GM10266 (cell line): ENCODE data around the gene GIMAP2.

Experiments used
- DNase-seq: peaks from one replicate; pipeline ENCODE4 v3.0.0; 2012; ENCODE audit errors: extremely low spot score
- TF ChIP-seq, protein P1 (sequence below): IDR thresholded peaks from 2 replicates; pipeline ENCODE4 v1.5.1; 2012; ENCODE audit warnings: mild to moderate bottlenecking, low read depth; ENCODE audit not compliant: control insufficient read depth, insufficient read depth; ENCODE audit errors: missing control alignments

GIMAP2 gene

GRCh38 chr7:150716939-150717338, 31.4 kb downstream of the GIMAP2 start:
- peak; percentile 9 for DNase-seq
- TF ChIP-seq, protein P1, sequence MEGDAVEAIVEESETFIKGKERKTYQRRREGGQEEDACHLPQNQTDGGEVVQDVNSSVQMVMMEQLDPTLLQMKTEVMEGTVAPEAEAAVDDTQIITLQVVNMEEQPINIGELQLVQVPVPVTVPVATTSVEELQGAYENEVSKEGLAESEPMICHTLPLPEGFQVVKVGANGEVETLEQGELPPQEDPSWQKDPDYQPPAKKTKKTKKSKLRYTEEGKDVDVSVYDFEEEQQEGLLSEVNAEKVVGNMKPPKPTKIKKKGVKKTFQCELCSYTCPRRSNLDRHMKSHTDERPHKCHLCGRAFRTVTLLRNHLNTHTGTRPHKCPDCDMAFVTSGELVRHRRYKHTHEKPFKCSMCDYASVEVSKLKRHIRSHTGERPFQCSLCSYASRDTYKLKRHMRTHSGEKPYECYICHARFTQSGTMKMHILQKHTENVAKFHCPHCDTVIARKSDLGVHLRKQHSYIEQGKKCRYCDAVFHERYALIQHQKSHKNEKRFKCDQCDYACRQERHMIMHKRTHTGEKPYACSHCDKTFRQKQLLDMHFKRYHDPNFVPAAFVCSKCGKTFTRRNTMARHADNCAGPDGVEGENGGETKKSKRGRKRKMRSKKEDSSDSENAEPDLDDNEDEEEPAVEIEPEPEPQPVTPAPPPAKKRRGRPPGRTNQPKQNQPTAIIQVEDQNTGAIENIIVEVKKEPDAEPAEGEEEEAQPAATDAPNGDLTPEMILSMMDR: no peak

DNA sequence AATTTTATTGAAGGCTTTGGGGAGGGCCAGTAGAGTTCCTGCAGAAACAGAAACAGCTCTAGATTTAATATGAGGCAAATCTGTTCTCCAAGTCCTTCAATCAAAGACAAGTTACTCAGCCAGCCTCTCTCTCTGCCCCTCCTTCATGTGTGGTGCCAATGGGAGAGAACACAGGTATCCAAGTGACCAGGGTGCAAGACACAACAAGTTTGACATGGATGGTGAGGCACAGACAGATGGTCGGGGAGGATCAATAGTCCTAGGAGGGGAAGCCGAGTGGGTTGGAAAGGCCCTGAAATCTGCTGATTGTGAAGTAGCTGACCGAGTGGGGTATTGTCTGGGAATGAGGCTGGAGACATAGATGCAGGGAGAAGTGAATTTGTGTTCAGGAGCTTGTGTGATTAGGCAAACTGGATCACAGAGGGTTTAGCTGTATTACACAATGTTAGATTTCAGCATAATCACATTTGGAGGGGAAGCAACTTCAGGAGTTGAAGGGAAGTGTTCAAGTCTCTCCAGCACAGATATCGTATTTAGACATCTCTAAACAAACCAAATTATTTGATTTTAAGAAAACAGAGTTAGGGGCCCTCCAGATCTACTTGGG, 32.4 kb downstream of the GIMAP2 start:
- DNase-seq: peak; percentile 7
- TF ChIP-seq, protein P1: no peak

GRCh38 chr7:150719436-150719835, 33.9 kb downstream of the GIMAP2 start:
- DNase-seq: no peak

GRCh38 chr7:150719960-150720891, 34.7 kb downstream of the GIMAP2 start:
- TF ChIP-seq, protein P1: no peak
- no peak for DNase-seq

More at GRCh38 chr7:150719436-150719835, 33.9 kb downstream of the GIMAP2 start:
- TF ChIP-seq, protein P1: no peak

- TF ChIP-seq, protein P1: no peak
- no peak for DNase-seq
Observed at GRCh38 chr7:150721970-150722373, 36.5 kb downstream of the GIMAP2 start.

DNA sequence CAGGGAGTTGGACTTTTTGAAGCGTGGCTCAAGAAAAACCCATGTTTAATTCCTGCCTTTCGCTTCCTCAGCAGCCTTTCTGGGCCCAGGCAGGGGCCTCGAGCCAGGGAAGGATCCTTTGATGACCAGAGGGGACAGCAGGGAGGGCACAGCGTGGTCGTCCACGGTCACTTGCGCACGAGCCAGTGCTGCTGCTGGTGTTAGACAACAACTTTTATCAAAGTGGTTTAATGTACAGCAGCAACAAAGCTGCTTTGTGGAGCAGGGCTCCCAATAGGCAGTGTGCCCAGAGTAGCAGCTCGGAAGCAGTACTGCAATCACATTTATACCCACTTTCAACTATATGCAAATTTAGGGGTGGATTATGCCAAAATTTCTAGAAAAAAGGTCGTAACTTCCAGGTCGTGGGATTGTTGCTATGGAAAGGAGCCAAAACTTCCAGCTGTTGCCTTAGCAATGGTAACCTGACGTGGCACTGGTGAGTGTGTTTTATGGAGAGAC, 37.0 kb downstream of the GIMAP2 start:
- TF ChIP-seq, protein P1: no peak
- DNase-seq: no peak
